ENCODE data around the gene VAV3.

- TF ChIP-seq CTCF (optimal IDR thresholded peaks at IDR 0.05 in 1 of 3, IDR thresholded peaks at IDR 0.05 in 1 of 3, conservative IDR thresholded peaks at IDR 0.05 in 1 of 3; ENCODE audit: extremely low read depth in 1 of 3, insufficient read depth in 2 of 3, low read length in 3 of 3) (no peak), EZH2 (IDR thresholded peaks at IDR 0.05; ENCODE audit: low read length) (no peak)
Observed at GRCh38 chr1:107936498-107937481, 28.2 kb downstream of the VAV3 start.
